HepG2 (cell line): Measurements from ENCODE around the gene NGDN. TPM values are rescaled to one million over a fixed set of nuclear protein-coding genes. Genes with fewer than 3 reads are reported as not detected.

Source experiments
- ATAD3A ChIP-seq: sonication (generic); formaldehyde crosslinking; IDR thresholded peaks from 2 replicates; pipeline ENCODE4 v1.4.0; 2020; ENCODE audit warnings: missing genetic modification reagents
- BCL6 ChIP-seq: IDR thresholded peaks from 2 replicates; pipeline ENCODE4 v1.6.1; 2016; ENCODE audit warnings: missing genetic modification reagents, missing compliant biosample characterization
- BRD4 ChIP-seq: sonication (generic); formaldehyde crosslinking; IDR thresholded peaks from 2 replicates; pipeline ENCODE4 v1.4.0; 2020; ENCODE audit warnings: missing genetic modification reagents
- CEBPB ChIP-seq: IDR thresholded peaks from 2 replicates; pipeline ENCODE4 v1.6.1; 2011; ENCODE audit warnings: low read depth, low read length, improper control_type of control experiment, borderline replicate concordance
- CENPT ChIP-seq: sonication (generic); formaldehyde crosslinking; IDR thresholded peaks from 2 replicates; pipeline ENCODE4 v1.8.0; 2022; ENCODE audit warnings: low read depth, mild to moderate bottlenecking, moderate library complexity, missing genetic modification reagents
- ETV5 ChIP-seq: IDR thresholded peaks from 2 replicates; pipeline ENCODE4 v1.6.1; 2018; ENCODE audit warnings: missing biosample characterization, missing genetic modification reagents, inconsistent platforms, borderline replicate concordance
- FOXP4 ChIP-seq: sonication (generic); formaldehyde crosslinking; IDR thresholded peaks from 2 replicates; pipeline ENCODE4 v1.4.0; 2020; ENCODE audit warnings: missing genetic modification reagents
- HDAC2 ChIP-seq: sonication (generic); formaldehyde crosslinking; IDR thresholded peaks from 2 replicates; pipeline ENCODE4 v1.4.0; 2020; ENCODE audit warnings: missing genetic modification reagents
- KLF6 ChIP-seq: IDR thresholded peaks from 2 replicates; pipeline ENCODE4 v1.8.0; 2016; ENCODE audit warnings: missing biosample characterization, missing genetic modification reagents
- MAZ ChIP-seq, 2 experiments: sonication (generic) in 1 of 2; formaldehyde crosslinking in 1 of 2; IDR thresholded peaks; 2 replicates each; pipeline versions ENCODE4 v1.5.0 to v1.6.1; 2012 to 2020; ENCODE audit warnings: low read depth in 2 of 2, mild to moderate bottlenecking in 2 of 2, borderline replicate concordance in 1 of 2, improper control_type of control experiment in 1 of 2, low read length in 1 of 2, missing genetic modification reagents in 1 of 2, moderate library complexity in 1 of 2
- MIER3 ChIP-seq: IDR thresholded peaks from 2 replicates; pipeline ENCODE4 v1.6.1; 2016; ENCODE audit warnings: missing compliant biosample characterization, borderline replicate concordance
- NPAS2 ChIP-seq: sonication (generic); formaldehyde crosslinking; IDR thresholded peaks from 2 replicates; pipeline ENCODE4 v1.8.0; 2022; ENCODE audit warnings: mild to moderate bottlenecking, missing genetic modification reagents, borderline replicate concordance
- NR2F1 ChIP-seq, 2 experiments: fragments of 450-650 bp in 1 of 2; formaldehyde crosslinking in 1 of 2; IDR thresholded peaks; 2 replicates each; pipeline versions ENCODE4 v1.5.0 to v1.6.1; 2016 to 2020; ENCODE audit warnings: mild to moderate bottlenecking in 1 of 2, missing compliant biosample characterization in 1 of 2, missing genetic modification reagents in 1 of 2, moderate library complexity in 1 of 2
- PHB2 ChIP-seq: fragments of 450-650 bp; IDR thresholded peaks from 2 replicates; pipeline ENCODE4 v1.6.1; 2018; ENCODE audit not compliant: partially characterized antibody
- RAD51 ChIP-seq: fragments of 450-650 bp; IDR thresholded peaks from 2 replicates; pipeline ENCODE4 v1.6.1; 2016; ENCODE audit warnings: borderline replicate concordance
- SPEN ChIP-seq: sonication (generic); formaldehyde crosslinking; IDR thresholded peaks from 2 replicates; pipeline ENCODE4 v1.5.1; 2020; ENCODE audit warnings: low read depth, mild to moderate bottlenecking, missing genetic modification reagents
- ZNF224 ChIP-seq: sonication (generic); formaldehyde crosslinking; IDR thresholded peaks from 2 replicates; pipeline ENCODE4 v1.5.0; 2020; ENCODE audit warnings: mild to moderate bottlenecking, missing genetic modification reagents
- ZNF24 ChIP-seq: fragments of 450-650 bp; IDR thresholded peaks from 2 replicates; pipeline ENCODE4 v1.6.1; 2017; ENCODE audit warnings: antibody characterized with exemption, mild to moderate bottlenecking
- ZNF292 ChIP-seq: sonication (generic); formaldehyde crosslinking; IDR thresholded peaks from 2 replicates; pipeline ENCODE4 v1.8.1; 2022; ENCODE audit warnings: mild to moderate bottlenecking, low read depth, missing genetic modification reagents, borderline replicate concordance
- ZNF3 ChIP-seq: IDR thresholded peaks from 2 replicates; pipeline ENCODE4 v1.7.0; 2017; ENCODE audit warnings: inconsistent platforms
- ZNF460 ChIP-seq: sonication (generic); formaldehyde crosslinking; IDR thresholded peaks from 2 replicates; pipeline ENCODE4 v1.5.1; 2020; ENCODE audit warnings: missing genetic modification reagents, mild to moderate bottlenecking, borderline replicate concordance
- ZNF468 ChIP-seq: sonication (generic); formaldehyde crosslinking; IDR thresholded peaks from 2 replicates; pipeline ENCODE4 v1.8.0; 2022; ENCODE audit warnings: mild to moderate bottlenecking, moderate library complexity, missing genetic modification reagents
- ZNF510 ChIP-seq: sonication (generic); formaldehyde crosslinking; IDR thresholded peaks from 2 replicates; pipeline ENCODE4 v1.4.0; 2020; ENCODE audit warnings: low read depth, mild to moderate bottlenecking, missing genetic modification reagents
- ZNF513 ChIP-seq: sonication (generic); formaldehyde crosslinking; conservative IDR thresholded peaks from 2 replicates; pipeline ENCODE4 v1.5.0; 2020; ENCODE audit warnings: missing genetic modification reagents
- ZNF678 ChIP-seq: sonication (generic); formaldehyde crosslinking; IDR thresholded peaks from 2 replicates; pipeline ENCODE4 v1.4.0; 2020; ENCODE audit warnings: mild to moderate bottlenecking, missing genetic modification reagents
- ZNF740 ChIP-seq: sonication (generic); formaldehyde crosslinking; IDR thresholded peaks from 2 replicates; pipeline ENCODE4 v1.4.0; 2020; ENCODE audit warnings: missing genetic modification reagents
- polyA plus RNA-seq, 8 experiments: library from polyadenylated mRNA; depleted of rRNA in 3 of 8; stranded (reverse) in 7 of 8; unstranded in 1 of 8; fragments of >200 nt; fragmentation: Illumina TruSeq in 4 of 8; extraction: Trizol in 4 of 8; gene quantifications; 2 replicates each; pipeline versions ENCODE4 v1.2.1 to v1.2.3, GENCODE V29; 2011 to 2016; ENCODE audit warnings: low read depth in 4 of 8, missing spikeins in 1 of 8, mixed read lengths in 1 of 8; ENCODE audit not compliant: insufficient read depth in 1 of 8
- total RNA-seq, 5 experiments: library from RNA; depleted of rRNA; stranded (reverse); fragments of >200 nt; fragmentation: Illumina TruSeq; extraction: Trizol; gene quantifications; 2 replicates each; pipeline ENCODE4 v1.2.3, GENCODE V29; 2016; ENCODE audit warnings: low read depth in 1 of 5

NGDN gene
- total and polyA plus RNA-seq, 2 of the 13 experiments (the other 11 are each of a cell fraction or from before 2014, with no cell fraction given) = 154 to 216 TPM

- TF ChIP-seq MAZ (IDR thresholded peaks at IDR 0.05; ENCODE audit: borderline replicate concordance, low read depth, low read length) (peak; percentile 52; the same call in 1 of the 2 replicates), MAZ (CRISPR knock-in tag; IDR thresholded peaks at IDR 0.05; ENCODE audit: low read depth) (peak; percentile 64; the same call in 1 of the 2 replicates), MIER3 (CRISPR knock-in tag) (no peak), PHB2 (no peak), NPAS2 (CRISPR knock-in tag) (no peak), ZNF740 (CRISPR knock-in tag) (peak; percentile 68; the same call in 1 of the 2 replicates), ZNF468 (CRISPR knock-in tag) (no peak), ZNF510 (CRISPR knock-in tag) (no peak; the same call in 1 of the 2 replicates), KLF6 (CRISPR knock-in tag) (no peak), BCL6 (CRISPR knock-in tag) (0 out of 2 replicates have a peak, but pooled peaks have one; percentile 3), ZNF292 (peak; percentile 81; the same call in 1 of the 2 replicates), ATAD3A (no peak), CEBPB (no peak), SPEN (CRISPR knock-in tag) (0 out of 2 replicates have a peak, but pooled peaks have one; percentile 55), NR2F1 (CRISPR knock-in tag; IDR thresholded peaks at IDR 0.05) (no peak), CENPT (CRISPR knock-in tag) (no peak), ZNF24 (no peak), FOXP4 (CRISPR knock-in tag) (peak; percentile 66), ZNF678 (0 out of 2 replicates have a peak, but pooled peaks have one; percentile 12), ZNF460 (CRISPR knock-in tag) (no peak), ETV5 (CRISPR knock-in tag) (no peak), HDAC2 (CRISPR knock-in tag) (peak; percentile 51; the same call in 1 of the 2 replicates), ZNF3 (CRISPR knock-in tag) (no peak), ZNF513 (no peak), BRD4 (CRISPR knock-in tag) (peak; percentile 52; the same call in 1 of the 2 replicates), RAD51 (no peak), ZNF224 (CRISPR knock-in tag) (no peak)
These were observed 33.8 kb upstream of the NGDN start, which contains the start of gene MYH7 (continued) for GRCh38 chr14:23435543-23436326.
